Measurements from ENCODE around the gene FGF6.

The FGF6 gene

DNA sequence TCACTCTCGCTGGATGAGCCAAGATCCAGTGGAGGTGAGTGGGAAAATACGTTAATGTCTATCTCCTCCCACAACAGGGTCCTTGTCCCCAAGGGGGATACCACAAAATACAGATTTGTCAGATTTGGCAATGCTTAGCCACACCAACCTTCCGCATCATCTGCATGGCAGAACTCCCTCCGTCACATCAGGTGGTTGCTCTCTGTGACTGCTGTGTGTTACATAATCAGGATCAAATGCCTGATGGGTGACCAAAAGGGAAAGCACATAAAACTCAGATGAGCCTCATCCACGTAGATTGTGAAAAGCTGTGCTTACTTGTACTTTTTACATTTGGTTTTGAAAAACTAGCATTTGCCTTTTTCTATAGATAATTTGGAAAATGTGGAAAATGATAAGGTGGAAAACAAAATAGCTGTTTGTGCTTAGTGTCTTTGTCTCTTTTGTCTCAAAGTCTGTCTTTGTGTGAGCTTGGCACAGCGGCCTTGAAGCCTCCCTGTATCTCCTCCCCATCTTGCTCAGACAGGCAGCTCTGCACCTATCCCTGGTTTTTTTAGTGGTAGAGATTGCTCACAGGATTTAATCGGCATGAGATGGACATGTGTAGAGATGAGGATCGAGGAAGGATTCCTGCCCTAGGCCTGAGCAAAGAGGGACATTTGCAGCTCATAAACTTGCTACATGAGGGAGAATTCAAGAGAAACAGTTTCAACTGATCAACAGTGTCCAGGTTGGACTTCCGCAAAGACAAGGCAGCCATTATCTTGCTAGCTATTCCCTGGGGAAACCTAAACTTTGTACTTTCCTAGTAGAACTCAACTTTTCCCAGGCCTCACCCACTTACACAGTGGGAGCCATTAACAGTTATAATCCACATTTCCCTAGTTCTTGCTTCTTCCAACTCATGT, 3.6 kb upstream of the FGF6 start:
- DNase-seq (ENCODE audit: low spot score): no peak
- POLR2A ChIA-PET (ENCODE audit: low non-redundant PET): interaction anchor here (0.5 kb wide), 1 partner anchor 127 kb away, joined by 3 read pairs; no protein-coding TSS in a partner anchor
- CTCF ChIA-PET: interaction anchor here (0.6 kb wide), 2 partner anchors 16 to 1172 kb away, joined by 3 to 4 read pairs; no protein-coding TSS in a partner anchor
- H3K27ac ChIP-seq: no peak overlapping the region
- TF ChIP-seq, protein P1, sequence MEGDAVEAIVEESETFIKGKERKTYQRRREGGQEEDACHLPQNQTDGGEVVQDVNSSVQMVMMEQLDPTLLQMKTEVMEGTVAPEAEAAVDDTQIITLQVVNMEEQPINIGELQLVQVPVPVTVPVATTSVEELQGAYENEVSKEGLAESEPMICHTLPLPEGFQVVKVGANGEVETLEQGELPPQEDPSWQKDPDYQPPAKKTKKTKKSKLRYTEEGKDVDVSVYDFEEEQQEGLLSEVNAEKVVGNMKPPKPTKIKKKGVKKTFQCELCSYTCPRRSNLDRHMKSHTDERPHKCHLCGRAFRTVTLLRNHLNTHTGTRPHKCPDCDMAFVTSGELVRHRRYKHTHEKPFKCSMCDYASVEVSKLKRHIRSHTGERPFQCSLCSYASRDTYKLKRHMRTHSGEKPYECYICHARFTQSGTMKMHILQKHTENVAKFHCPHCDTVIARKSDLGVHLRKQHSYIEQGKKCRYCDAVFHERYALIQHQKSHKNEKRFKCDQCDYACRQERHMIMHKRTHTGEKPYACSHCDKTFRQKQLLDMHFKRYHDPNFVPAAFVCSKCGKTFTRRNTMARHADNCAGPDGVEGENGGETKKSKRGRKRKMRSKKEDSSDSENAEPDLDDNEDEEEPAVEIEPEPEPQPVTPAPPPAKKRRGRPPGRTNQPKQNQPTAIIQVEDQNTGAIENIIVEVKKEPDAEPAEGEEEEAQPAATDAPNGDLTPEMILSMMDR (conservative IDR thresholded peaks at IDR 0.05; ENCODE audit: low read depth): no peak

DNA sequence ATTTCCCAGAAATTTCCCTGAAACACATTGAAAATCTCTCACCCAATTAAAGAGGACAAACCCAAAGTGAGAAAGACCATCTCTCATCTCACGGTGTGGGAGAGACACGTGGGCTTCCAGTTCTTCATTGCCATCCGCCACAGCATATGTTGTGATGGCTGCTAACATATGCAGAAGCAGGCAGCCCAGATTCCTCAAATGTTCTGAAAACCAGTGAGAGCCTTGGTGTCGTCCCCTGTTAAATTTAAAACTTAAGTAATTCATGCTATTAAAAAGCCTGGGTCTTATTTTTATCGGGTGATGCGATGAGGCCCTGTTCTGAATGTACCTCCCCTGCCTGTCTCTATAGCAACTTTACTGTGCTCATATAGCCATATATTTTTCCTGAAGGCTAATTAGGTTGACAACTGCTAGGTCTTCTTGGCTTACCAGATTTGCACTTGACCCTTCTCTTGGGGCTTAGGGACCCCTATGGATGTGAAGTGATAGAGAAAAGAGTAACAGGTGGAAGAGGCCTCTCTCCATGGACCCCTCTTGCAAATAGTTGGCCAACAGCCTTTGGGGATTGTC, 2.8 kb upstream of the FGF6 start:
- H3K27ac ChIP-seq: no peak overlapping the region
- no peak for DNase-seq (ENCODE audit: low spot score)
- ChIA-PET CTCF (interaction anchor here (0.6 kb wide), 2 partner anchors 17 to 1371 kb away, joined by 3 read pairs; no protein-coding TSS in a partner anchor), POLR2A (ENCODE audit: low non-redundant PET) (no interaction called here)
- TF ChIP-seq, protein P1 (conservative IDR thresholded peaks at IDR 0.05; ENCODE audit: low read depth): no peak

DNA sequence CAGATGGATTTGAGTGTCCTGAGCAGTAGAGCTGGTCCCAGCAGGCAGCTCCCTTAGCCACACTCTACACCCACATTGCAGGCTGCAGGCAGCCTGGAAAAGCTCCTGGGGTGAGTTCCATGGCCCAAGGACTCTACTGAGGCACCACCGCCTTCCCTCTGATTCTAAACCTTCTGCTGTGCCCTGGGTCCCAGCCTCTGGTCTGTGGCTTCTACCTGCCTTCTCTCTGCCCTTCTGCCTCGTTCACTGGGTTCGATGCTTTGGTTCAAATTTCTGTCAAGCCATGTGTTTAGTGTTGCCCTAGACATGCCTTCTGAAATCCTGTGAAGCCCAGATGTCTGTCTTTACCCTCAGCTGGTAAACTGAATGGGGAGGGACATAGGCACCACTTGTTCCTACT, 1.5 kb upstream of the FGF6 start:
- TF ChIP-seq, protein P1 (conservative IDR thresholded peaks at IDR 0.05; ENCODE audit: low read depth): no peak
- DNase-seq (ENCODE audit: low spot score): no peak
- H3K27ac ChIP-seq: no peak overlapping the region
- POLR2A ChIA-PET (ENCODE audit: low non-redundant PET): no interaction called here
- CTCF ChIA-PET: no interaction called here

DNA sequence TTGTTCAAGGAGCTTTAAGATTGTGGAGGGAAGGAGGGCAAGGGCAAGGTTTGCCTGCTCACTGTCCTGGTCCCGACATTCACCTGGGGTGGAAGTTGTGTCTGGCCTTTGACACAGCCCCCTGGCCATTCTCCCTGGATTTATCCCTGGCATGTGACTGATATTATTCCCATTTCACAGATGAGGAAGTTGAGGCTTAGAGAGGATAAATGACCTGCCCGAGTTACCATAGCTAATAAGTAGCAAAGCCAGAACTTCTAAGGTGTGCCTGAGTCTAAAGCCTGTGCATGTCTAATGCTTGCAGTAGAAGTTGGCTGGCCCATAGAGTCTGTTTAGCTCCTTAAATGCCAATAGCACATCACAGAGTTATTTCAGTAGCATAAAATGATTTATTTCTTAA, 720 bp upstream of the FGF6 start:
- CTCF ChIA-PET: no interaction called here
- TF ChIP-seq, protein P1 (conservative IDR thresholded peaks at IDR 0.05; ENCODE audit: low read depth): no peak
- POLR2A ChIA-PET (ENCODE audit: low non-redundant PET): no interaction called here
- no peak for DNase-seq (ENCODE audit: low spot score)
- H3K27ac ChIP-seq: no peak overlapping the region

DNA sequence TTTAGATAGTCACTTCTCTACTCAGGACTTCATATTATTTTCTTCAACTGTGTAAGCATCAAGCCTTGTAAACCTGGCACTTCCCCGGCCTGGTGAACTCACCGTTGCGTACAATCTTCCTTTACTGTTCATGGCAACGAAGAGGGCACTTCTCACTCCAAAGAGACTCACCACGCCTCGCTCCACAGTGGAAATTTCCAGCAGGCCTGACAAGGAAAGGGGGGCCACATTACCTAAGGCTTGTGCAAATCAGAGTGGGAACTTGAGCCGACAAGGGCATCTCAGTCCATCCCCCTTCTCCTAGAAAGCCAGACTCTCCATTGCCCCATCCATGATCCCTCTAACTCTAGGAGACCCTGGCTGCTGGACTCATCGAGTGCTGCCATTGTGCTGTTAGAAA, 1.6 kb downstream of the FGF6 start:
- ChIA-PET CTCF (no interaction called here), POLR2A (ENCODE audit: low non-redundant PET) (no interaction called here)
- no peak overlapping the region for H3K27ac ChIP-seq
- no peak for DNase-seq (ENCODE audit: low spot score)
- TF ChIP-seq, protein P1 (conservative IDR thresholded peaks at IDR 0.05; ENCODE audit: low read depth): no peak

DNA sequence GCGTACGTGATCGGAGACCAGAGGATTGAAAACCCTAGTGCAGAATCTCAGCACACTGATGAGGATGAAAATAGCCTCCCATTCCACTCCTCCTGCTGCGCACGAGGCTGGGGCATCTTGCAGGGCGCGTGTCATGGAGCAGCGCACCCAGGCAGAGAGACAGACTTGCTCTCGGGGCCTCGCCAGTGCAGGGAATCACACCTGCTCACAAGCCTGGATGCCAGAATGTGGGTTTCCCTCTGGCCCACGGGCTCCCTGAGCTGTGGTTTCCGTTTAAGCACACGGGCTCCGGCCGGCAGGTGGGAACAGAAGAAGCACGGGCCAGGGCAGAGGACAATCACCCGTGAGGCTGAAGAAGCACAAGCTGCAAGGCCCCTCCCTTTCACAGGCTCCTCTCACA, 2.0 kb downstream of the FGF6 start:
- TF ChIP-seq, protein P1 (conservative IDR thresholded peaks at IDR 0.05; ENCODE audit: low read depth): no peak
- no peak overlapping the region for H3K27ac ChIP-seq
- DNase-seq (ENCODE audit: low spot score): no peak
- CTCF ChIA-PET: interaction anchor here (0.9 kb wide), 1 partner anchor 157 kb away, joined by 3 read pairs; no protein-coding TSS in a partner anchor
- POLR2A ChIA-PET (ENCODE audit: low non-redundant PET): no interaction called here
